ENCODE measurements around the gene FADS3.
A peak's percentile ranks its signal among the peaks of the same experiment; 100 is the strongest.

The FADS3 gene

GRCh38 chr11:61916737-61917333 lies 25.5 kb upstream of the FADS3 start:
- TF ChIP-seq TAF1 (IDR thresholded peaks at IDR 0.05; ENCODE audit: low read depth, low read length) (no peak), POLR2A (IDR thresholded peaks at IDR 0.05; ENCODE audit: low read depth, low read length) (no peak), PAX5 (IDR thresholded peaks at IDR 0.05; ENCODE audit: insufficient read depth, low read length, severe bottlenecking) (no peak), POLR2AphosphoS5 (IDR thresholded peaks at IDR 0.05; ENCODE audit: low read depth, low read length) (no peak), POU2F2 (IDR thresholded peaks at IDR 0.05; ENCODE audit: low read depth, low read length) (no peak), SPI1 (IDR thresholded peaks at IDR 0.05; ENCODE audit: low read depth, low read length) (no peak)
- DNase-seq (ENCODE audit: insufficient read length, low spot score), result peak; percentile 37
- no peak for FAIRE-seq

GRCh38 chr11:61914471-61915171 lies 23.3 kb upstream of the FADS3 start:
- DNase-seq (ENCODE audit: insufficient read length, low spot score) (peak; percentile 6), FAIRE-seq (no peak)
- no peak for TF ChIP-seq POU2F2 (IDR thresholded peaks at IDR 0.05; ENCODE audit: low read depth, low read length)
- no peak for TF ChIP-seq TAF1 (IDR thresholded peaks at IDR 0.05; ENCODE audit: low read depth, low read length)
- TF ChIP-seq POLR2A (IDR thresholded peaks at IDR 0.05; ENCODE audit: low read depth, low read length), result no peak
- TF ChIP-seq SPI1 (IDR thresholded peaks at IDR 0.05; ENCODE audit: low read depth, low read length), result no peak
- no peak for TF ChIP-seq PAX5 (IDR thresholded peaks at IDR 0.05; ENCODE audit: insufficient read depth, low read length, severe bottlenecking)
- no peak for TF ChIP-seq POLR2AphosphoS5 (IDR thresholded peaks at IDR 0.05; ENCODE audit: low read depth, low read length)

- FAIRE-seq (no peak), DNase-seq (ENCODE audit: insufficient read length, low spot score) (no peak)
- TF ChIP-seq POLR2AphosphoS5 (IDR thresholded peaks at IDR 0.05; ENCODE audit: low read depth, low read length), result no peak
- TF ChIP-seq SPI1 (IDR thresholded peaks at IDR 0.05; ENCODE audit: low read depth, low read length), result no peak
- TF ChIP-seq POLR2A (IDR thresholded peaks at IDR 0.05; ENCODE audit: low read depth, low read length), result no peak
- no peak for TF ChIP-seq POU2F2 (IDR thresholded peaks at IDR 0.05; ENCODE audit: low read depth, low read length)
- no peak for TF ChIP-seq PAX5 (IDR thresholded peaks at IDR 0.05; ENCODE audit: insufficient read depth, low read length, severe bottlenecking)
- no peak for TF ChIP-seq TAF1 (IDR thresholded peaks at IDR 0.05; ENCODE audit: low read depth, low read length)
These were observed 22.5 kb upstream of the FADS3 start for GRCh38 chr11:61913699-61914395.

- no peak for TF ChIP-seq POLR2AphosphoS5 (IDR thresholded peaks at IDR 0.05; ENCODE audit: low read depth, low read length)
- TF ChIP-seq PAX5 (IDR thresholded peaks at IDR 0.05; ENCODE audit: insufficient read depth, low read length, severe bottlenecking), result no peak
- no peak for TF ChIP-seq POLR2A (IDR thresholded peaks at IDR 0.05; ENCODE audit: low read depth, low read length)
- TF ChIP-seq TAF1 (IDR thresholded peaks at IDR 0.05; ENCODE audit: low read depth, low read length), result no peak
- TF ChIP-seq SPI1 (IDR thresholded peaks at IDR 0.05; ENCODE audit: low read depth, low read length), result no peak
- no peak for TF ChIP-seq POU2F2 (IDR thresholded peaks at IDR 0.05; ENCODE audit: low read depth, low read length)
- FAIRE-seq (no peak), DNase-seq (ENCODE audit: insufficient read length, low spot score) (no peak)
These were observed 21.8 kb upstream of the FADS3 start for GRCh38 chr11:61912991-61913698.

GRCh38 chr11:61912530-61912898 lies 21.2 kb upstream of the FADS3 start:
- DNase-seq (ENCODE audit: insufficient read length, low spot score), result no peak
- FAIRE-seq, result no peak
- TF ChIP-seq POLR2AphosphoS5 (IDR thresholded peaks at IDR 0.05; ENCODE audit: low read depth, low read length) (no peak), PAX5 (IDR thresholded peaks at IDR 0.05; ENCODE audit: insufficient read depth, low read length, severe bottlenecking) (no peak), TAF1 (IDR thresholded peaks at IDR 0.05; ENCODE audit: low read depth, low read length) (no peak), POU2F2 (IDR thresholded peaks at IDR 0.05; ENCODE audit: low read depth, low read length) (no peak), SPI1 (IDR thresholded peaks at IDR 0.05; ENCODE audit: low read depth, low read length) (no peak), POLR2A (IDR thresholded peaks at IDR 0.05; ENCODE audit: low read depth, low read length) (no peak)

- DNase-seq (ENCODE audit: insufficient read length, low spot score) (no peak), FAIRE-seq (no peak)
- no peak for TF ChIP-seq POU2F2 (IDR thresholded peaks at IDR 0.05; ENCODE audit: low read depth, low read length)
- no peak for TF ChIP-seq TAF1 (IDR thresholded peaks at IDR 0.05; ENCODE audit: low read depth, low read length)
- TF ChIP-seq POLR2A (IDR thresholded peaks at IDR 0.05; ENCODE audit: low read depth, low read length), result no peak
- TF ChIP-seq PAX5 (IDR thresholded peaks at IDR 0.05; ENCODE audit: insufficient read depth, low read length, severe bottlenecking), result no peak
- TF ChIP-seq POLR2AphosphoS5 (IDR thresholded peaks at IDR 0.05; ENCODE audit: low read depth, low read length), result no peak
- no peak for TF ChIP-seq SPI1 (IDR thresholded peaks at IDR 0.05; ENCODE audit: low read depth, low read length)
These were observed 20.6 kb upstream of the FADS3 start for GRCh38 chr11:61911701-61912529.

GRCh38 chr11:61911128-61911700 lies 19.9 kb upstream of the FADS3 start:
- DNase-seq (ENCODE audit: insufficient read length, low spot score) (no peak), FAIRE-seq (no peak)
- TF ChIP-seq PAX5 (IDR thresholded peaks at IDR 0.05; ENCODE audit: insufficient read depth, low read length, severe bottlenecking), result no peak
- TF ChIP-seq TAF1 (IDR thresholded peaks at IDR 0.05; ENCODE audit: low read depth, low read length), result no peak
- TF ChIP-seq POLR2A (IDR thresholded peaks at IDR 0.05; ENCODE audit: low read depth, low read length), result no peak
- no peak for TF ChIP-seq POLR2AphosphoS5 (IDR thresholded peaks at IDR 0.05; ENCODE audit: low read depth, low read length)
- no peak for TF ChIP-seq POU2F2 (IDR thresholded peaks at IDR 0.05; ENCODE audit: low read depth, low read length)
- TF ChIP-seq SPI1 (IDR thresholded peaks at IDR 0.05; ENCODE audit: low read depth, low read length), result no peak
